GM21367 (cell line): Measurements from ENCODE around the gene RAPGEF2.
"Not testable (repeated sequence)": the region's sequence is repeated elsewhere in the genome, so short reads cannot be mapped to it uniquely, and the experiment has no call there.

Experiments used
- ATAC-seq: cut with Tn5 transposase; IDR thresholded peaks from one replicate; pipeline ENCODE4 v1.9.1; 2021; ENCODE audit not compliant: unreplicated experiment

RAPGEF2 gene

GRCh38 chr4:159227984-159228383, 125.1 kb downstream of the RAPGEF2 start:
- ATAC-seq = no peak

- ATAC-seq = no peak
These were observed 126.3 kb downstream of the RAPGEF2 start for GRCh38 chr4:159229164-159229563.

GRCh38 chr4:159232465-159233106, 129.7 kb downstream of the RAPGEF2 start:
- no peak for ATAC-seq

- no peak for ATAC-seq
These were observed 133.0 kb downstream of the RAPGEF2 start for GRCh38 chr4:159235779-159236368.

GRCh38 chr4:159237975-159238374, 135.1 kb downstream of the RAPGEF2 start:
- no peak for ATAC-seq

GRCh38 chr4:159238631-159239030, 135.8 kb downstream of the RAPGEF2 start:
- ATAC-seq = no peak

- ATAC-seq = no peak
These were observed 136.8 kb downstream of the RAPGEF2 start for GRCh38 chr4:159239629-159240028.

GRCh38 chr4:159240046-159240445, 137.2 kb downstream of the RAPGEF2 start:
- ATAC-seq = no peak

GRCh38 chr4:159240687-159241086, 137.8 kb downstream of the RAPGEF2 start:
- ATAC-seq = no peak

GRCh38 chr4:159242427-159242826, 139.5 kb downstream of the RAPGEF2 start:
- no peak for ATAC-seq

GRCh38 chr4:159248384-159249178, 145.7 kb downstream of the RAPGEF2 start:
- no peak for ATAC-seq

- ATAC-seq = no peak
These were observed 148.0 kb downstream of the RAPGEF2 start for GRCh38 chr4:159250751-159251325.

GRCh38 chr4:159251580-159251979, 148.7 kb downstream of the RAPGEF2 start:
- not testable (repeated sequence) for ATAC-seq

GRCh38 chr4:159252491-159252890, 149.6 kb downstream of the RAPGEF2 start:
- ATAC-seq = no peak

- no peak for ATAC-seq
These were observed 153.2 kb downstream of the RAPGEF2 start for GRCh38 chr4:159256037-159256436.

GRCh38 chr4:159258889-159259560, 156.1 kb downstream of the RAPGEF2 start:
- ATAC-seq = no peak

- ATAC-seq = no peak
These were observed 161.2 kb downstream of the RAPGEF2 start for GRCh38 chr4:159264057-159264456.

GRCh38 chr4:159266981-159267868, 164.3 kb downstream of the RAPGEF2 start:
- ATAC-seq = no peak

GRCh38 chr4:159267869-159268285, 165.0 kb downstream of the RAPGEF2 start:
- ATAC-seq = no peak

GRCh38 chr4:159268607-159269006, 165.7 kb downstream of the RAPGEF2 start:
- no peak for ATAC-seq
